HEK293 (cell line): ENCODE results near the gene ATP6V0B.

Experiments
- CTCF ChIA-PET: fragments of 350-600 bp; formaldehyde crosslinking; extraction: SDS; loops from one replicate; lab custom pipeline; 2021; ENCODE audit warnings: antibody characterized with exemption; lab: Yijun Ruan, JAX
- POLR2A ChIA-PET: fragments of 300-600 bp; formaldehyde crosslinking; extraction: SDS; loops from one replicate; lab custom pipeline; 2020; ENCODE audit warnings: antibody characterized with exemption, inconsistent platforms; lab: Yijun Ruan, JAX
- H3K27ac ChIP-seq: fragments of 200-500 bp; sonication (Bioruptor generic); 2 replicates; pipeline ENCODE4 v1.5.1; 2014; ENCODE audit warnings: low read depth, low read length, control low read depth, inconsistent platforms; ENCODE audit errors: extremely low read depth
- H3K36me3 ChIP-seq, 2 experiments: fragments of 200-500 bp in 1 of 2; sonication (Bioruptor generic) in 1 of 2; 1 replicate in 1 of 2; 2 replicates in 1 of 2; pipeline ENCODE4 v1.5.1; 2014 to 2017; ENCODE audit warnings: inconsistent platforms in 2 of 2, low read length in 2 of 2; ENCODE audit not compliant: control insufficient read depth in 2 of 2, insufficient read depth in 1 of 2
- H3K4me1 ChIP-seq: fragments of 200-500 bp; sonication (Bioruptor generic); 2 replicates; pipeline ENCODE4 v1.5.1; 2014; ENCODE audit warnings: mild to moderate bottlenecking, low read length, inconsistent platforms; ENCODE audit not compliant: control insufficient read depth, insufficient read depth
- H3K4me3 ChIP-seq: 2 replicates; pipeline ENCODE4 v1.5.1; 2011; ENCODE audit warnings: low read depth, mild to moderate bottlenecking, control low read depth, low read length, moderate library complexity
- H3K9me3 ChIP-seq: fragments of 200-500 bp; sonication (Bioruptor generic); 2 replicates; pipeline ENCODE4 v1.5.1; 2014; ENCODE audit warnings: low read depth, low read length, inconsistent platforms; ENCODE audit not compliant: control insufficient read depth, insufficient read depth
- MEIS1 ChIP-seq: sonication (generic); formaldehyde crosslinking; IDR thresholded peaks from 2 replicates; pipeline ENCODE4 v1.8.1; 2022; ENCODE audit warnings: missing genetic modification reagents, mild to moderate bottlenecking, borderline replicate concordance
- REPIN1 ChIP-seq: fragments of 450-650 bp; formaldehyde crosslinking; IDR thresholded peaks from 2 replicates; pipeline ENCODE4 v1.5.1; 2017; ENCODE audit warnings: missing biosample characterization, missing genetic modification characterization, low read depth
- ZBTB10 ChIP-seq: fragments of 450-650 bp; formaldehyde crosslinking; IDR thresholded peaks from 2 replicates; pipeline ENCODE4 v1.5.1; 2016; ENCODE audit warnings: missing biosample characterization, missing genetic modification characterization
- ZBTB49 ChIP-seq: fragments of 450-650 bp; formaldehyde crosslinking; IDR thresholded peaks from 2 replicates; pipeline ENCODE4 v1.5.1; 2016; ENCODE audit warnings: missing biosample characterization, missing genetic modification characterization, low read depth
- ZNF114 ChIP-seq: fragments of 450-650 bp; formaldehyde crosslinking; IDR thresholded peaks from 2 replicates; pipeline ENCODE4 v1.5.0; 2017; ENCODE audit warnings: missing biosample characterization, missing genetic modification characterization
- ZNF311 ChIP-seq: fragments of 450-650 bp; formaldehyde crosslinking; IDR thresholded peaks from 2 replicates; pipeline ENCODE4 v1.5.1; 2017; ENCODE audit warnings: missing biosample characterization, missing genetic modification characterization, borderline replicate concordance
- ZNF433 ChIP-seq: fragments of 450-650 bp; formaldehyde crosslinking; IDR thresholded peaks from 2 replicates; pipeline ENCODE4 v1.5.1; 2016; ENCODE audit warnings: missing biosample characterization, missing genetic modification characterization, low read depth
- ZNF585B ChIP-seq: fragments of 450-650 bp; formaldehyde crosslinking; IDR thresholded peaks from 2 replicates; pipeline ENCODE4 v1.5.1; 2016; ENCODE audit warnings: missing biosample characterization, missing genetic modification characterization
- ZNF843 ChIP-seq: fragments of 450-650 bp; formaldehyde crosslinking; IDR thresholded peaks from 2 replicates; pipeline ENCODE4 v1.5.1; 2016; ENCODE audit warnings: missing biosample characterization, missing genetic modification characterization
- TF ChIP-seq, protein P1 (sequence below): fragments of 450-650 bp; formaldehyde crosslinking; IDR thresholded peaks from 2 replicates; pipeline ENCODE4 v1.5.1; 2016; ENCODE audit warnings: missing biosample characterization, missing genetic modification characterization
- TF ChIP-seq, protein P2 (sequence below): fragments of 450-650 bp; formaldehyde crosslinking; IDR thresholded peaks from 2 replicates; pipeline ENCODE4 v1.5.1; 2016; ENCODE audit warnings: missing biosample characterization, missing genetic modification characterization, borderline replicate concordance
- TF ChIP-seq, protein P3 (sequence below): fragments of 450-650 bp; formaldehyde crosslinking; IDR thresholded peaks from 2 replicates; pipeline ENCODE4 v1.5.1; 2016; ENCODE audit warnings: missing biosample characterization, missing genetic modification characterization, borderline replicate concordance
- TF ChIP-seq, protein P4 (sequence below): fragments of 450-650 bp; formaldehyde crosslinking; IDR thresholded peaks from 2 replicates; pipeline ENCODE4 v1.5.1; 2016; ENCODE audit warnings: missing biosample characterization, missing genetic modification characterization

The ATP6V0B gene

DNA sequence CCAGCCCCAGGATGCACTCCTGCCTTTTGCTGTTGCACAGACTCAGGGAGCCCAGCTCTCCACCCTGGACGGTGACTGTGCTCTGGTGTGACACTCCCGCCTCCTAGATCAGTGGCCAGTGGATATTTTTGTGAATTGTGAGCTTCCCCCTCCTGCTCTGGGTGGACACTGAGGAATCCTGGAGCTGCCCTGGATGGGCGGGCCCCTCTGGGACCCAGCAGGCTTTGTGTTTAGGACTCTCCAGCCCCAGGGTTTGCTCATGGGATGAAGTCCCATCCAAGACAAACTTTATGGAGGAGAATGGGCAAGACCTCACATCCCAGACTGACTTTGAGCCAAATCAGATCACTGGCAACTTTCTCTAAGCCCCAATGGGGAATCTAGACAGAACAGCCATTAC lies 40.4 kb downstream of the ATP6V0B start:
- no peak overlapping the region for H3K27ac ChIP-seq
- no peaks in the 10 kb centered on the region for H3K4me1 ChIP-seq
- ChIA-PET POLR2A (no interaction called here), CTCF (interaction anchor here (0.7 to 3.4 kb wide), 5 partner anchors 9 to 485 kb away, joined by 3 to 20 read pairs (median 6); no protein-coding TSS in a partner anchor)
- TF ChIP-seq, protein P1, sequence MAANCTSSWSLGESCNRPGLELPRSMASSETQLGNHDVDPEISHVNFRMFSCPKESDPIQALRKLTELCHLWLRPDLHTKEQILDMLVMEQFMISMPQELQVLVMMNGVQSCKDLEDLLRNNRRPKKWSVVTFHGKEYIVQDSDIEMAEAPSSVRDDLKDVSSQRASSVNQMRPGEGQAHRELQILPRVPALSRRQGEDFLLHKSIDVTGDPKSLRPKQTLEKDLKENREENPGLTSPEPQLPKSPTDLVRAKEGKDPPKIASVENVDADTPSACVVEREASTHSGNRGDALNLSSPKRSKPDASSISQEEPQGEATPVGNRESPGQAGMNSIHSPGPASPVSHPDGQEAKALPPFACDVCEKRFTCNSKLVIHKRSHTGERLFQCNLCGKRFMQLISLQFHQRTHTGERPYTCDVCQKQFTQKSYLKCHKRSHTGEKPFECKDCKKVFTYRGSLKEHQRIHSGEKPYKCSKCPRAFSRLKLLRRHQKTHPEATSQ, result no peak
- no peak for TF ChIP-seq ZNF311 (tag by site-specific recombination)
- TF ChIP-seq, protein P2, sequence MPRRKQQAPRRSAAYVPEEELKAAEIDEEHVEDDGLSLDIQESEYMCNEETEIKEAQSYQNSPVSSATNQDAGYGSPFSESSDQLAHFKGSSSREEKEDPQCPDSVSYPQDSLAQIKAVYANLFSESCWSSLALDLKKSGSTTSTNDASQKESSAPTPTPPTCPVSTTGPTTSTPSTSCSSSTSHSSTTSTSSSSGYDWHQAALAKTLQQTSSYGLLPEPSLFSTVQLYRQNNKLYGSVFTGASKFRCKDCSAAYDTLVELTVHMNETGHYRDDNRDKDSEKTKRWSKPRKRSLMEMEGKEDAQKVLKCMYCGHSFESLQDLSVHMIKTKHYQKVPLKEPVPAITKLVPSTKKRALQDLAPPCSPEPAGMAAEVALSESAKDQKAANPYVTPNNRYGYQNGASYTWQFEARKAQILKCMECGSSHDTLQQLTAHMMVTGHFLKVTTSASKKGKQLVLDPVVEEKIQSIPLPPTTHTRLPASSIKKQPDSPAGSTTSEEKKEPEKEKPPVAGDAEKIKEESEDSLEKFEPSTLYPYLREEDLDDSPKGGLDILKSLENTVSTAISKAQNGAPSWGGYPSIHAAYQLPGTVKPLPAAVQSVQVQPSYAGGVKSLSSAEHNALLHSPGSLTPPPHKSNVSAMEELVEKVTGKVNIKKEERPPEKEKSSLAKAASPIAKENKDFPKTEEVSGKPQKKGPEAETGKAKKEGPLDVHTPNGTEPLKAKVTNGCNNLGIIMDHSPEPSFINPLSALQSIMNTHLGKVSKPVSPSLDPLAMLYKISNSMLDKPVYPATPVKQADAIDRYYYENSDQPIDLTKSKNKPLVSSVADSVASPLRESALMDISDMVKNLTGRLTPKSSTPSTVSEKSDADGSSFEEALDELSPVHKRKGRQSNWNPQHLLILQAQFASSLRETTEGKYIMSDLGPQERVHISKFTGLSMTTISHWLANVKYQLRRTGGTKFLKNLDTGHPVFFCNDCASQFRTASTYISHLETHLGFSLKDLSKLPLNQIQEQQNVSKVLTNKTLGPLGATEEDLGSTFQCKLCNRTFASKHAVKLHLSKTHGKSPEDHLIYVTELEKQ (tag by site-specific recombination), result no peak
- TF ChIP-seq, protein P3, sequence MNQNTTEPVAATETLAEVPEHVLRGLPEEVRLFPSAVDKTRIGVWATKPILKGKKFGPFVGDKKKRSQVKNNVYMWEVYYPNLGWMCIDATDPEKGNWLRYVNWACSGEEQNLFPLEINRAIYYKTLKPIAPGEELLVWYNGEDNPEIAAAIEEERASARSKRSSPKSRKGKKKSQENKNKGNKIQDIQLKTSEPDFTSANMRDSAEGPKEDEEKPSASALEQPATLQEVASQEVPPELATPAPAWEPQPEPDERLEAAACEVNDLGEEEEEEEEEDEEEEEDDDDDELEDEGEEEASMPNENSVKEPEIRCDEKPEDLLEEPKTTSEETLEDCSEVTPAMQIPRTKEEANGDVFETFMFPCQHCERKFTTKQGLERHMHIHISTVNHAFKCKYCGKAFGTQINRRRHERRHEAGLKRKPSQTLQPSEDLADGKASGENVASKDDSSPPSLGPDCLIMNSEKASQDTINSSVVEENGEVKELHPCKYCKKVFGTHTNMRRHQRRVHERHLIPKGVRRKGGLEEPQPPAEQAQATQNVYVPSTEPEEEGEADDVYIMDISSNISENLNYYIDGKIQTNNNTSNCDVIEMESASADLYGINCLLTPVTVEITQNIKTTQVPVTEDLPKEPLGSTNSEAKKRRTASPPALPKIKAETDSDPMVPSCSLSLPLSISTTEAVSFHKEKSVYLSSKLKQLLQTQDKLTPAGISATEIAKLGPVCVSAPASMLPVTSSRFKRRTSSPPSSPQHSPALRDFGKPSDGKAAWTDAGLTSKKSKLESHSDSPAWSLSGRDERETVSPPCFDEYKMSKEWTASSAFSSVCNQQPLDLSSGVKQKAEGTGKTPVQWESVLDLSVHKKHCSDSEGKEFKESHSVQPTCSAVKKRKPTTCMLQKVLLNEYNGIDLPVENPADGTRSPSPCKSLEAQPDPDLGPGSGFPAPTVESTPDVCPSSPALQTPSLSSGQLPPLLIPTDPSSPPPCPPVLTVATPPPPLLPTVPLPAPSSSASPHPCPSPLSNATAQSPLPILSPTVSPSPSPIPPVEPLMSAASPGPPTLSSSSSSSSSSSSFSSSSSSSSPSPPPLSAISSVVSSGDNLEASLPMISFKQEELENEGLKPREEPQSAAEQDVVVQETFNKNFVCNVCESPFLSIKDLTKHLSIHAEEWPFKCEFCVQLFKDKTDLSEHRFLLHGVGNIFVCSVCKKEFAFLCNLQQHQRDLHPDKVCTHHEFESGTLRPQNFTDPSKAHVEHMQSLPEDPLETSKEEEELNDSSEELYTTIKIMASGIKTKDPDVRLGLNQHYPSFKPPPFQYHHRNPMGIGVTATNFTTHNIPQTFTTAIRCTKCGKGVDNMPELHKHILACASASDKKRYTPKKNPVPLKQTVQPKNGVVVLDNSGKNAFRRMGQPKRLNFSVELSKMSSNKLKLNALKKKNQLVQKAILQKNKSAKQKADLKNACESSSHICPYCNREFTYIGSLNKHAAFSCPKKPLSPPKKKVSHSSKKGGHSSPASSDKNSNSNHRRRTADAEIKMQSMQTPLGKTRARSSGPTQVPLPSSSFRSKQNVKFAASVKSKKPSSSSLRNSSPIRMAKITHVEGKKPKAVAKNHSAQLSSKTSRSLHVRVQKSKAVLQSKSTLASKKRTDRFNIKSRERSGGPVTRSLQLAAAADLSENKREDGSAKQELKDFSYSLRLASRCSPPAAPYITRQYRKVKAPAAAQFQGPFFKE, result no peak
- no peak for TF ChIP-seq MEIS1
- TF ChIP-seq, protein P4, sequence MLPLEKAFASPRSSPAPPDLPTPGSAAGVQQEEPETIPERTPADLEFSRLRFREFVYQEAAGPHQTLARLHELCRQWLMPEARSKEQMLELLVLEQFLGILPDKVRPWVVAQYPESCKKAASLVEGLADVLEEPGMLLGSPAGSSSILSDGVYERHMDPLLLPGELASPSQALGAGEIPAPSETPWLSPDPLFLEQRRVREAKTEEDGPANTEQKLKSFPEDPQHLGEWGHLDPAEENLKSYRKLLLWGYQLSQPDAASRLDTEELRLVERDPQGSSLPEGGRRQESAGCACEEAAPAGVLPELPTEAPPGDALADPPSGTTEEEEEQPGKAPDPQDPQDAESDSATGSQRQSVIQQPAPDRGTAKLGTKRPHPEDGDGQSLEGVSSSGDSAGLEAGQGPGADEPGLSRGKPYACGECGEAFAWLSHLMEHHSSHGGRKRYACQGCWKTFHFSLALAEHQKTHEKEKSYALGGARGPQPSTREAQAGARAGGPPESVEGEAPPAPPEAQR, result no peak
- no peak for TF ChIP-seq ZBTB10 (tag by site-specific recombination)
- no peak for TF ChIP-seq REPIN1 (tag by site-specific recombination)
- no peak for TF ChIP-seq ZNF433 (tag by site-specific recombination)
- TF ChIP-seq ZBTB49 (tag by site-specific recombination), result no peak
- TF ChIP-seq ZNF114 (tag by site-specific recombination), result no peak
- TF ChIP-seq ZNF585B (tag by site-specific recombination), result no peak
- TF ChIP-seq ZNF843 (tag by site-specific recombination), result no peak
- H3K9me3 ChIP-seq, result no peaks in the 10 kb centered on the region
- no peak overlapping the region for H3K4me3 ChIP-seq
- H3K36me3 ChIP-seq, result no peaks in the 10 kb centered on the region
